Ishikawa (cell line): ENCODE results near the gene ABCD3.

Experiments used
- EP300 ChIP-seq: IDR thresholded peaks from 2 replicates; pipeline ENCODE4 v1.6.1; 2012; ENCODE audit warnings: borderline replicate concordance
- FOXM1 ChIP-seq: IDR thresholded peaks from 2 replicates; pipeline ENCODE4 v1.6.1; 2012; ENCODE audit warnings: low read depth, borderline replicate concordance
- TAF1 ChIP-seq: IDR thresholded peaks from 2 replicates; pipeline ENCODE4 v1.6.1; 2012; ENCODE audit warnings: low read depth, mild to moderate bottlenecking

DNA sequence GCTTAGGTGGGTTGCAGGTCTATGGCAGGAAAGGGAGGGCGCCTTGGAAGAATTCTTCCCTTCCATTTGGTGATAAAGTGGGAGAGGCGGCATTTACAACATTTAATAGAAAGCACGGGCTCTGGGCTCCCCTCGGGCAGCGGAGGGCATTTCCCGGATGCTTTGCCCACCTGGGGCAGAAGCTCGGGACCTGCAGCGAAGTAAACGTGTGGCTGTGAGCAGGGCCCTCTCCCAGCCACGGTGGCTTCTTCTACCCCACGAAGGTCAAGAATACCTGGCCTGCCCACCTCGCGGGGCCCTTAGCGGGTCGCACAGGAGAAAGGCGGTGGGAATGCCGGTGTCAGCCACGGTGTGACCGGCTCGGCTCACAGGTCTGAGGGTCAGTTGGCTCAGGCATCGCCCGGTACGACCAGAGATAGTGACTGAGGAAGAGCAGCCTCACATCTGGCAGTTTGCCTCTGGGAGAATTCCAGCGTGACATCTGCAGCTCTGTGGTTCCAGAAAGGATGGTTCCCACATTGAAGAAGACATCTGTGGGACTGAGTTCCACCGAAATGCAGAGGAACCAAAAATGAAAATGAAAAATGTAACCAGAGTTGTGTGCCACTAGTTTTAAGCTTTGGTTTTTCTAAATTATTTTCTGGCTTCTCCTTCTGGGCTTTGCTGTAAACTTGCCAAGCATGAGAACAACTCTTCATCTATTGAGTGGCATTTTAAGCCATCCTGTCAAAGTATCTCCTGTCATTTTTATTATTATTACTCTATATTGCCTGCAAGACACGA lies 124.1 kb downstream of the ABCD3 start:
- TF ChIP-seq TAF1 (no peak), EP300 (no peak), FOXM1 (no peak)
